GM21576 (cell line): ENCODE measurements around the gene LMO1.

Source experiments
- ATAC-seq: cut with Tn5 transposase; IDR thresholded peaks from one replicate; pipeline ENCODE4 v1.9.1; 2021; ENCODE audit warnings: mild to moderate bottlenecking, moderate library complexity; ENCODE audit not compliant: unreplicated experiment

Gene LMO1

GRCh38 chr11:8288824-8289491, 25.3 kb upstream of the LMO1 start:
- no peak for ATAC-seq

DNA sequence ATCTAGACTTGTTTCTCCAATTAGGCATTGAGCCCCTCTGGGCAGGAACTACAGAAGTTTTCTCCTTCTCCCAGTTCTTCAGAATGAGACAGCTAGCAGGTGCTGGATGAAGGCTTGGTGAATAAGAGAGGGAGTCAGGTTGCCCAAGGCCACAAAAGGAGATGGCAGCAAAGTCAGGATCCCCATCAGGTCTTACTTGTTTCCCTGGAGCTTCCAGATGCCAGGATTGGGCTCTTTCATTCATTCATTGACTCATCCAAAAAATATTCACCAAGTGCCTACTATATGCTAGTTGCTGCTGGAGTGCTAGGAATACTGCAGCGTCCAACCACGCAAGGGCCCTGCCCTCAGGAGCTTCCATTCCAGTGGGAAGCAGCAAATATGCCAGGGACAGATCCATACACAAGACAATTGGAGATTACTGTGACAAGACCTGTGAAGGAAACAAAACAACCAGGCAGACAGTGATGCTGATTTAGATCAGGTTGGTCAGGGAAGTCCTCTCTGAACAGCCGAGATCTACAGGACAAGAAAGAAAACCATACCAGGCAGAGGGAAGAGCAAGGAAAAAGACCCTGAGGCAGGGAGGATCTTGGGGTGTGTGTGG, 24.6 kb upstream of the LMO1 start:
- no peak for ATAC-seq

- no peak for ATAC-seq
Measured at GRCh38 chr11:8287703-8288102, 24.0 kb upstream of the LMO1 start.

DNA sequence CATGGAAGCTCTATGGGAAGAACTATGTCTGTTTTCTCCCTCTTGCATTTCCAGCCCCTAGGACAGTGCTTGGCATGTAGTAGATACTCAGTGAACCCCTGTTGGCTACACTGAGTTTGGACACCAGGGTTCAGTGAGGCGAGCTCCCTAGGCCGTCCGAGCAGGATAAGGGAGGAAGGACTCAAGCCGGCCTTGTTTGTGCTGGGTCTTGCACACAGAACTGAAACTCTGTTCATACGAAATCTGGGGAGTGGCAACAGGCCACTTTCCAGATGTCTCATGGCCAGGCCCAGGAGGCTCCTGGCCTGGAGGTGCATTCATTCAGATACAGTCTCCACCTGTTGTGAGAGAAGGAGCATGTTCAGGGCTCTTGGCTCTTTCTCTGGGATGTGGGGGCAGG, 23.6 kb upstream of the LMO1 start:
- no peak for ATAC-seq

- ATAC-seq = no peak
Measured at GRCh38 chr11:8286886-8287285, 23.2 kb upstream of the LMO1 start.

GRCh38 chr11:8285796-8286195, 22.1 kb upstream of the LMO1 start:
- ATAC-seq = no peak

DNA sequence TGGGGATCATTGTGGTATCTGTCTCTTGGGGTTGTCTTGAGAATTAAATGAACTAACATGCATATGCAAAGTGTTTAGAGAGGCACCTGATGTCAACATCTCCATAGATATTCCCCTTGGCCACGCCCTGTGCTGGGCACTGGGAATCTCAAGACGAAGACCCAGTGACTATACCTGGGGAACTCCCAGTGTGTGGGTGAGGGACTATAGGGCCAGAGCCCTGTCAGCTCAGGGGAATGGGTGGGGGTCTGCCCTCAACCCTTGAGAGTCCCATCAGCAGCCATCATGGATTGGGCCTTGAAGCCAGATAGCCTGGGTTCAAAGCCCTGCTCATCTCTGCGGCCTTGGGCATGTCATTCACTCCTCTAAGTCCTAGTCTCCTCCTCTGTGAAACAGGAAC, 21.6 kb upstream of the LMO1 start:
- no peak for ATAC-seq

- no peak for ATAC-seq
Measured at GRCh38 chr11:8283465-8284230, 20.0 kb upstream of the LMO1 start.

- no peak for ATAC-seq
Measured at GRCh38 chr11:8283100-8283464, 19.4 kb upstream of the LMO1 start.

DNA sequence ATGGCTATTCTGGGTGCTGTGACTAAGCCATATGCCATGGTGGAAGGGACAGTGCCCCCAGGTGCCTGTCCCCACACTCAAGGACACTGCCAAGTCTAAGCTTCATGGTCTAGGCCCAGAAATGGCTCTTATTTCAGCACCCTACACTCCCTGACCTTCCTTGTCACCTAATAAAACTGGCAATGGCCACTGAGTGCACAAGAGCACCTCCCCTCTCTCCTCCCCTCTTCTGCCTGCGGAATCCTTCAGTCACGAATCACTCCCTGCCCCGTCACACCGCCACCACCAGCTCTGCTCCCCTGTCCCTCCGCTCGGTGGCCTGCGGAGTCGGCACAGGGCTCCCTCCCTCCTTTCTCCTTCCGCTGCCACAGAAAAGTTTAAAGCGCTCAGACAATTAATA, 19.0 kb upstream of the LMO1 start:
- ATAC-seq = no peak

- no peak for ATAC-seq
Measured at GRCh38 chr11:8281266-8281665, 17.6 kb upstream of the LMO1 start.

- no peak for ATAC-seq
Measured at GRCh38 chr11:8277691-8278090, 14.0 kb upstream of the LMO1 start.

DNA sequence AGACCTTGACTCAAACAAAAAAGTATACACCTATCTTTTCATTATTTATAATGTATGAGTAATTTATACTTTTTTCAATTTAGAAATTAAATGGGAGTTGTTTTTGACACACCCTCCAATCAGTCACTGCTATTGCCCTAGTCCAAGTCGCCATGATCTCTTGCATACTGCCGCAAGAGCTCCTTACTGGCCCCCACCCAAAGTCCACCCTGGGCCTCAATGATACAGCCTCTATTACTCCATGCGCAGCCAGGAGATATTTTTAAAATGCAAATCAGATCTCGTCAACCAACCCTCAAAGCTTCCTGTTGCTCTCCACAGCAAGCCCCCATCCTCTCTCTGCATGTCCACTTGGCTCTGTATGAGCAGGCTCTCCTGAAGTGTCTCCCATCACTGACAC, 12.8 kb upstream of the LMO1 start:
- ATAC-seq = no peak

DNA sequence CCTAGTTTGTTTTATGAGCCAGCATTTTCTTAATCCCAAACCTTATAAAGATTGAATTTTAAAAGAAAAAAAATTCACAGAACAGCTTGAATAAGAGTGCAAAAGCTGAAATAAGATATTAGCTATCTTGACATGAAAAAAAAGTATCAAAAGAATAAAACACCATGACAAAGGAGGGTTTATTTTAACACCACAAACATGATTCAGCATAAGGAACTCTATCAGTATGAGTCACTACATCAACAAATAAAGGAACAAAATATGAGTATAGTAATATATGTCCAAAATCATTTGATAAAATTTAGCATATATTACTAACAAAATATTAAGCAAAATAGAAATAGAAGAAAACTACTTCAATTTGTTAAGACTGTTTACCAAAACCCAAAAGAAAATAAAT, 9.6 kb upstream of the LMO1 start:
- no peak for ATAC-seq

- ATAC-seq = no peak
Measured at GRCh38 chr11:8271106-8271886, 7.6 kb upstream of the LMO1 start.

DNA sequence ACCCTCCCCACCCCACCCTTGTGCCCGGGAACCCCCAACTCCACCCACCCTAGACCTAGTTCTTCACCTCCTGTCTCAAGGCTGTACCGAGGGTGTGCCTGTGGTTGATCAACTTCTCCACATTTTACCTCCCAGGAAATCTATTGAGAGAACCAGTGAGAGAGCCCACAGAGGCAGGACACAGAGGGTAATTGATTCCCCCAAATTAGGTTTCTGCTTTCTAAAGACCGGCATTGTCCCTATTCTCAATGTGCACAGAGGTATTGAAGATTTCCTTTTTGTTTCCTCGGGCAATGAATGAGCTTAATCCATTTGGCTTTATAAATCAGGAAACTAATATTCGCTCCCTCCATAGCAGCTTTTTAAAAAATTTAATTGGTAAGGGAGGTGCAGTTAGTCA, 6.0 kb upstream of the LMO1 start:
- no peak for ATAC-seq

GRCh38 chr11:8268530-8269400, 5.1 kb upstream of the LMO1 start:
- ATAC-seq = no peak

GRCh38 chr11:8267831-8268529, 4.3 kb upstream of the LMO1 start:
- no peak for ATAC-seq

- no peak for ATAC-seq
Measured at GRCh38 chr11:8267280-8267679, 3.6 kb upstream of the LMO1 start.
